Measurements from ENCODE around the gene IRX3. TPM values are rescaled to one million over a fixed set of nuclear protein-coding genes. Genes with fewer than 3 reads are reported as not detected.

IRX3 gene
- total and polyA plus RNA-seq, 2 experiments from 2014 or later: 0.90 to 1.6 TPM

DNA sequence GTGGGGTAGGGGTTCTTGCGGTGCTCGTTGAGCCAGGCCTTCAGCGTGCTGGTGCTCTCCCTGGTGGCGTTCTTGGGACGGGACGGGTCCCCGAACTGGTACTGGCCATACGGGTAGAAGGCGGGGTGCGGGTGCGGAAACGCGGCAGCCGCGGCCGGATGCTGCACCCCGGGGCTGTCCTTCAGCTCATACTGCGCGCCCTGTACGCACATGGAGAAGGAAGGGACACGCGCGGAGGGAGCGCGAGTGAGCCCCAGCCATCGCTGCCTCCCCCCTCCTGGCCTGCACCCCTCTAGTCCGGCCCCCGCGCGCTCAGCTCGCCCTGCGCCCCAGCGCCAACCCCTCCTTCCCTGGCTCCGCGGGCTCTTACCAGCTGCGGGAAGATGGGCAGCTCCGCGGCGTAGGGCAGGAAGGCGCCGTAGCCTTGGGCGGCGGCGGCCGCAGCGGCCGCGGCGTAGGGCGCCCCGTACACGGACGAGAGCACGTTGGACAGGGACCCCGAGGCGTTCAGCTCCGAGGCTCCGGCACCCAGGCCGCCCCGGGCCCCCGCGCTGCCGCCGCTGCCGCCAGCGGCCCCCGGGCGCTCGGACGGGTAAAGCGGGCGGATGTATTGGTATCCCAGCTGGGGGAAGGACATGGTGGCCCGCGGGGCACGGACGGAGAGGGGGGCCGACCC lies 1.0 kb downstream of the IRX3 start (continued):
- TF ChIP-seq, protein P1, sequence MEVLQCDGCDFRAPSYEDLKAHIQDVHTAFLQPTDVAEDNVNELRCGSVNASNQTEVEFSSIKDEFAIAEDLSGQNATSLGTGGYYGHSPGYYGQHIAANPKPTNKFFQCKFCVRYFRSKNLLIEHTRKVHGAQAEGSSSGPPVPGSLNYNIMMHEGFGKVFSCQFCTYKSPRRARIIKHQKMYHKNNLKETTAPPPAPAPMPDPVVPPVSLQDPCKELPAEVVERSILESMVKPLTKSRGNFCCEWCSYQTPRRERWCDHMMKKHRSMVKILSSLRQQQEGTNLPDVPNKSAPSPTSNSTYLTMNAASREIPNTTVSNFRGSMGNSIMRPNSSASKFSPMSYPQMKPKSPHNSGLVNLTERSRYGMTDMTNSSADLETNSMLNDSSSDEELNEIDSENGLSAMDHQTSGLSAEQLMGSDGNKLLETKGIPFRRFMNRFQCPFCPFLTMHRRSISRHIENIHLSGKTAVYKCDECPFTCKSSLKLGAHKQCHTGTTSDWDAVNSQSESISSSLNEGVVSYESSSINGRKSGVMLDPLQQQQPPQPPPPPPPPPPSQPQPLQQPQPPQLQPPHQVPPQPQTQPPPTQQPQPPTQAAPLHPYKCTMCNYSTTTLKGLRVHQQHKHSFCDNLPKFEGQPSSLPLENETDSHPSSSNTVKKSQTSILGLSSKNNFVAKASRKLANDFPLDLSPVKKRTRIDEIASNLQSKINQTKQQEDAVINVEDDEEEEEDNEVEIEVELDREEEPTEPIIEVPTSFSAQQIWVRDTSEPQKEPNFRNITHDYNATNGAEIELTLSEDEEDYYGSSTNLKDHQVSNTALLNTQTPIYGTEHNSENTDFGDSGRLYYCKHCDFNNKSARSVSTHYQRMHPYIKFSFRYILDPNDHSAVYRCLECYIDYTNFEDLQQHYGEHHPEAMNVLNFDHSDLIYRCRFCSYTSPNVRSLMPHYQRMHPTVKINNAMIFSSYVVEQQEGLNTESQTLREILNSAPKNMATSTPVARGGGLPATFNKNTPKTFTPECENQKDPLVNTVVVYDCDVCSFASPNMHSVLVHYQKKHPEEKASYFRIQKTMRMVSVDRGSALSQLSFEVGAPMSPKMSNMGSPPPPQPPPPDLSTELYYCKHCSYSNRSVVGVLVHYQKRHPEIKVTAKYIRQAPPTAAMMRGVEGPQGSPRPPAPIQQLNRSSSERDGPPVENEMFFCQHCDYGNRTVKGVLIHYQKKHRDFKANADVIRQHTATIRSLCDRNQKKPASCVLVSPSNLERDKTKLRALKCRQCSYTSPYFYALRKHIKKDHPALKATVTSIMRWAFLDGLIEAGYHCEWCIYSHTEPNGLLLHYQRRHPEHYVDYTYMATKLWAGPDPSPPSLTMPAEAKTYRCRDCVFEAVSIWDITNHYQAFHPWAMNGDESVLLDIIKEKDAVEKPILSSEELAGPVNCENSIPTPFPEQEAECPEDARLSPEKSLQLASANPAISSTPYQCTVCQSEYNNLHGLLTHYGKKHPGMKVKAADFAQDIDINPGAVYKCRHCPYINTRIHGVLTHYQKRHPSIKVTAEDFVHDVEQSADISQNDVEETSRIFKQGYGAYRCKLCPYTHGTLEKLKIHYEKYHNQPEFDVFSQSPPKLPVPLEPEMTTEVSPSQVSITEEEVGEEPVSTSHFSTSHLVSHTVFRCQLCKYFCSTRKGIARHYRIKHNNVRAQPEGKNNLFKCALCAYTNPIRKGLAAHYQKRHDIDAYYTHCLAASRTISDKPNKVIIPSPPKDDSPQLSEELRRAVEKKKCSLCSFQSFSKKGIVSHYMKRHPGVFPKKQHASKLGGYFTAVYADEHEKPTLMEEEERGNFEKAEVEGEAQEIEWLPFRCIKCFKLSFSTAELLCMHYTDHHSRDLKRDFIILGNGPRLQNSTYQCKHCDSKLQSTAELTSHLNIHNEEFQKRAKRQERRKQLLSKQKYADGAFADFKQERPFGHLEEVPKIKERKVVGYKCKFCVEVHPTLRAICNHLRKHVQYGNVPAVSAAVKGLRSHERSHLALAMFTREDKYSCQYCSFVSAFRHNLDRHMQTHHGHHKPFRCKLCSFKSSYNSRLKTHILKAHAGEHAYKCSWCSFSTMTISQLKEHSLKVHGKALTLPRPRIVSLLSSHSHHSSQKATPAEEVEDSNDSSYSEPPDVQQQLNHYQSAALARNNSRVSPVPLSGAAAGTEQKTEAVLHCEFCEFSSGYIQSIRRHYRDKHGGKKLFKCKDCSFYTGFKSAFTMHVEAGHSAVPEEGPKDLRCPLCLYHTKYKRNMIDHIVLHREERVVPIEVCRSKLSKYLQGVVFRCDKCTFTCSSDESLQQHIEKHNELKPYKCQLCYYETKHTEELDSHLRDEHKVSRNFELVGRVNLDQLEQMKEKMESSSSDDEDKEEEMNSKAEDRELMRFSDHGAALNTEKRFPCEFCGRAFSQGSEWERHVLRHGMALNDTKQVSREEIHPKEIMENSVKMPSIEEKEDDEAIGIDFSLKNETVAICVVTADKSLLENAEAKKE (CRISPR knock-in tag; IDR thresholded peaks at IDR 0.05): no peak
- TF ChIP-seq EZH2phosphoT487 (IDR thresholded peaks at IDR 0.05; ENCODE audit: unreplicated experiment) (no peak), CREB1 (CRISPR knock-in tag; IDR thresholded peaks at IDR 0.05; ENCODE audit: low read depth) (no peak), STAT1 (IDR thresholded peaks at IDR 0.05; ENCODE audit: unreplicated experiment) (no peak), NANOG (IDR thresholded peaks at IDR 0.05; ENCODE audit: borderline replicate concordance) (no peak), ZNF114 (CRISPR knock-in tag; IDR thresholded peaks at IDR 0.05) (no peak)
- TF ChIP-seq, protein P2, sequence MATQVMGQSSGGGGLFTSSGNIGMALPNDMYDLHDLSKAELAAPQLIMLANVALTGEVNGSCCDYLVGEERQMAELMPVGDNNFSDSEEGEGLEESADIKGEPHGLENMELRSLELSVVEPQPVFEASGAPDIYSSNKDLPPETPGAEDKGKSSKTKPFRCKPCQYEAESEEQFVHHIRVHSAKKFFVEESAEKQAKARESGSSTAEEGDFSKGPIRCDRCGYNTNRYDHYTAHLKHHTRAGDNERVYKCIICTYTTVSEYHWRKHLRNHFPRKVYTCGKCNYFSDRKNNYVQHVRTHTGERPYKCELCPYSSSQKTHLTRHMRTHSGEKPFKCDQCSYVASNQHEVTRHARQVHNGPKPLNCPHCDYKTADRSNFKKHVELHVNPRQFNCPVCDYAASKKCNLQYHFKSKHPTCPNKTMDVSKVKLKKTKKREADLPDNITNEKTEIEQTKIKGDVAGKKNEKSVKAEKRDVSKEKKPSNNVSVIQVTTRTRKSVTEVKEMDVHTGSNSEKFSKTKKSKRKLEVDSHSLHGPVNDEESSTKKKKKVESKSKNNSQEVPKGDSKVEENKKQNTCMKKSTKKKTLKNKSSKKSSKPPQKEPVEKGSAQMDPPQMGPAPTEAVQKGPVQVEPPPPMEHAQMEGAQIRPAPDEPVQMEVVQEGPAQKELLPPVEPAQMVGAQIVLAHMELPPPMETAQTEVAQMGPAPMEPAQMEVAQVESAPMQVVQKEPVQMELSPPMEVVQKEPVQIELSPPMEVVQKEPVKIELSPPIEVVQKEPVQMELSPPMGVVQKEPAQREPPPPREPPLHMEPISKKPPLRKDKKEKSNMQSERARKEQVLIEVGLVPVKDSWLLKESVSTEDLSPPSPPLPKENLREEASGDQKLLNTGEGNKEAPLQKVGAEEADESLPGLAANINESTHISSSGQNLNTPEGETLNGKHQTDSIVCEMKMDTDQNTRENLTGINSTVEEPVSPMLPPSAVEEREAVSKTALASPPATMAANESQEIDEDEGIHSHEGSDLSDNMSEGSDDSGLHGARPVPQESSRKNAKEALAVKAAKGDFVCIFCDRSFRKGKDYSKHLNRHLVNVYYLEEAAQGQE (IDR thresholded peaks at IDR 0.05; ENCODE audit: unreplicated experiment): no peak
- TF ChIP-seq, protein P3, sequence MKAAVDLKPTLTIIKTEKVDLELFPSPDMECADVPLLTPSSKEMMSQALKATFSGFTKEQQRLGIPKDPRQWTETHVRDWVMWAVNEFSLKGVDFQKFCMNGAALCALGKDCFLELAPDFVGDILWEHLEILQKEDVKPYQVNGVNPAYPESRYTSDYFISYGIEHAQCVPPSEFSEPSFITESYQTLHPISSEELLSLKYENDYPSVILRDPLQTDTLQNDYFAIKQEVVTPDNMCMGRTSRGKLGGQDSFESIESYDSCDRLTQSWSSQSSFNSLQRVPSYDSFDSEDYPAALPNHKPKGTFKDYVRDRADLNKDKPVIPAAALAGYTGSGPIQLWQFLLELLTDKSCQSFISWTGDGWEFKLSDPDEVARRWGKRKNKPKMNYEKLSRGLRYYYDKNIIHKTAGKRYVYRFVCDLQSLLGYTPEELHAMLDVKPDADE (IDR thresholded peaks at IDR 0.05): no peak

All from GM23338 (cell line).